ENCODE measurements around the gene VARS1. TPM values are rescaled to one million over a fixed set of nuclear protein-coding genes. Genes with fewer than 3 reads are reported as not detected.
"Not testable (repeated sequence)": the region's sequence is repeated elsewhere in the genome, so short reads cannot be mapped to it uniquely, and the experiment has no call there.

Gene VARS1
- total and polyA plus RNA-seq, 2 donors from 2014 or later = 30.3 to 79.0 TPM

DNA sequence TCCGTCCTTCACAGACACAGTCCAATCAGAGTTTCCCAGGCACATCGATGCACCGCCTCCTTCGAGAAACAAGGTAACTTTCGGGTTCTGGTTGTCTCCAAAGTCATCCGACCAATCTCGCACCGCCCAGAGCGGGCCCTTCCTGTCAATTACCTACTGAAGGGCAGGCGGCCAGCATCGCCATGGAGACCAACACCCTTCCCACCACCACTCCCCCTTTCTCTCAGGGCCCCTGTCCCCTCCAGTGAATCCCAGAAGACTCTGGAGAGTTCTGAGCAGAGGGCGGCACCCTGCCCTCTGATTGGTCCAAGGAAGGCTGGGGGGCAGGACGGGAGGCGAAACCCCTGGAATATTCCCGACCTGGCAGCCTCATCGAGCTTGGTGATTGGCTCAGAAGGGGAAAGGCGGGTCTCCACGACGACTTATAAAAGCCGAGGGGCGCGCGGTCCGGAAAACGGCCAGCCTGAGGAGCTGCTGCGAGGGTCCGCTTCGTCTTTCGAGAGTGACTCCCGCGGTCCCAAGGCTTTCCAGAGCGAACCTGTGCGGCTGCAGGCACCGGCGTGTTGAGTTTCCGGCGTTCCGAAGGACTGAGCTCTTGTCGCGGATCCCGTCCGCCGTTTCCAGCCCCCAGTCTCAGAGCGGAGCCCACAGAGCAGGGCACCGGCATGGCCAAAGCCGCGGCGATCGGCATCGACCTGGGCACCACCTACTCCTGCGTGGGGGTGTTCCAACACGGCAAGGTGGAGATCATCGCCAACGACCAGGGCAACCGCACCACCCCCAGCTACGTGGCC lies 31.9 kb upstream of the VARS1 start, which contains the start of gene HSPA1B:
TSS of gene HSPA1B (plus strand) at position 453 of the 794 bp plus-strand sequence. CDS start at position 666, 213 bp downstream.
- peak within 1 kb of the TSS; percentile 99 to 100 for H3K27ac ChIP-seq (ENCODE audit: low read depth in 2 of 2, low read length in 2 of 2)
- peaks cover 5 to 17% (median 7%) of the 10 kb centered on the region in 3 donors for H3K4me1 ChIP-seq (ENCODE audit: control insufficient read depth in 2 of 3, insufficient read depth in 2 of 3, low read depth in 1 of 3, low read length in 3 of 3)
- peak within 1 kb of the TSS; percentile 74 to 100 (median 100) for H3K9ac ChIP-seq (ENCODE audit: low read length in 3 of 3)
- H3K27me3 ChIP-seq (ENCODE audit: control insufficient read depth, insufficient read depth, low read length) = no peaks in the 10 kb centered on the region
- peak within 1 kb of the TSS; percentile 76 to 79 (median 78) for H3K4me3 ChIP-seq (ENCODE audit: low read length in 3 of 3)
- no peaks in the 10 kb centered on the region for H3K36me3 ChIP-seq (ENCODE audit: control insufficient read depth in 2 of 3, insufficient read depth in 3 of 3, low read length in 3 of 3)
- intact Hi-C loops (cut with DNase I) = no loop called here
- TF ChIP-seq, protein P1, sequence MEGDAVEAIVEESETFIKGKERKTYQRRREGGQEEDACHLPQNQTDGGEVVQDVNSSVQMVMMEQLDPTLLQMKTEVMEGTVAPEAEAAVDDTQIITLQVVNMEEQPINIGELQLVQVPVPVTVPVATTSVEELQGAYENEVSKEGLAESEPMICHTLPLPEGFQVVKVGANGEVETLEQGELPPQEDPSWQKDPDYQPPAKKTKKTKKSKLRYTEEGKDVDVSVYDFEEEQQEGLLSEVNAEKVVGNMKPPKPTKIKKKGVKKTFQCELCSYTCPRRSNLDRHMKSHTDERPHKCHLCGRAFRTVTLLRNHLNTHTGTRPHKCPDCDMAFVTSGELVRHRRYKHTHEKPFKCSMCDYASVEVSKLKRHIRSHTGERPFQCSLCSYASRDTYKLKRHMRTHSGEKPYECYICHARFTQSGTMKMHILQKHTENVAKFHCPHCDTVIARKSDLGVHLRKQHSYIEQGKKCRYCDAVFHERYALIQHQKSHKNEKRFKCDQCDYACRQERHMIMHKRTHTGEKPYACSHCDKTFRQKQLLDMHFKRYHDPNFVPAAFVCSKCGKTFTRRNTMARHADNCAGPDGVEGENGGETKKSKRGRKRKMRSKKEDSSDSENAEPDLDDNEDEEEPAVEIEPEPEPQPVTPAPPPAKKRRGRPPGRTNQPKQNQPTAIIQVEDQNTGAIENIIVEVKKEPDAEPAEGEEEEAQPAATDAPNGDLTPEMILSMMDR (IDR thresholded peaks at IDR 0.05; ENCODE audit: borderline replicate concordance, extremely low read depth, insufficient read depth) = no peak
- FAIRE-seq (peak; percentile 96), DNase-seq (peak; percentile 100)
- H3K9me3 ChIP-seq (ENCODE audit: control insufficient read depth in 2 of 3, insufficient read depth in 1 of 3, low read length in 3 of 3) = no peaks in the 10 kb centered on the region

- intact Hi-C loops (cut with DNase I) = no loop called here
- FAIRE-seq (no peak), DNase-seq (peak in 4 of 5 donors; percentile 81 to 97 (median 90))
- Histone ChIP-seq H3K27me3 (ENCODE audit: control insufficient read depth, insufficient read depth, low read length) (no peaks in the 10 kb centered on the region), H3K4me1 (ENCODE audit: control insufficient read depth in 2 of 3, insufficient read depth in 2 of 3, low read depth in 1 of 3, low read length in 3 of 3) (peaks cover 5 to 17% (median 7%) of the 10 kb centered on the region in 3 donors), H3K4me3 (ENCODE audit: low read length in 3 of 3) (peak overlapping the region; percentile 69 to 76 (median 76)), H3K27ac (ENCODE audit: low read depth in 2 of 2, low read length in 2 of 2) (peak overlapping the region; percentile 99 to 100), H3K9me3 (ENCODE audit: control insufficient read depth in 2 of 3, insufficient read depth in 1 of 3, low read length in 3 of 3) (no peaks in the 10 kb centered on the region), H3K9ac (ENCODE audit: low read length in 3 of 3) (peak overlapping the region; percentile 74 to 100 (median 100)), H3K36me3 (ENCODE audit: control insufficient read depth in 2 of 3, insufficient read depth in 3 of 3, low read length in 3 of 3) (no peaks in the 10 kb centered on the region)
- TF ChIP-seq, protein P1 (IDR thresholded peaks at IDR 0.05; ENCODE audit: borderline replicate concordance, extremely low read depth, insufficient read depth) = no peak
These were observed 31.3 kb upstream of the VARS1 start for GRCh38 chr6:31826793-31827285.

DNA sequence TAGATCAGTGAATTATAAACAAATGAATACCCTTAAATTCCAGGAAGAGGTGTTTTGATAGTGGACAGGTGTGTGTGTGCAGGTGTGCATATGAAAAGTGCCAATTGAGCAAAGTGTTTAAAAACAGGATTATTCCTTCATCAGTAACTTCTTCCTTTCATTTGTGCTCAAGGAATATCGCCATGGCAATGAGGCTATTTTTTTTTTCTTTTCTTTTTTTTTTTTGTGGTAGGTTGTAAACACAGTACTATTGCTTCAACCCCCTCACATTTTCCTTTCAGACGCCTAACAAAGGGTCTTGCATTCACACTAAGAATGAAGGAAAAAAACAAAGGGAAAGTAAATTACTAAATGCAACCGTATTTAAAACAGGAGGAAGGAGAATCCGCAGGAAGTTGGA lies 30.0 kb upstream of the VARS1 start:
- DNase-seq (no peak), FAIRE-seq (no peak)
- Histone ChIP-seq H3K36me3 (ENCODE audit: control insufficient read depth in 2 of 3, insufficient read depth in 3 of 3, low read length in 3 of 3) (no peaks in the 10 kb centered on the region), H3K9me3 (ENCODE audit: control insufficient read depth in 2 of 3, insufficient read depth in 1 of 3, low read length in 3 of 3) (no peaks in the 10 kb centered on the region), H3K27ac (ENCODE audit: low read depth in 2 of 2, low read length in 2 of 2) (peak overlapping the region; percentile 99 to 100), H3K4me3 (ENCODE audit: low read length in 3 of 3) (no peak overlapping the region), H3K9ac (ENCODE audit: low read length in 3 of 3) (peak overlapping the region in 1 of 3 donors; percentile 61), H3K27me3 (ENCODE audit: control insufficient read depth, insufficient read depth, low read length) (no peaks in the 10 kb centered on the region), H3K4me1 (ENCODE audit: control insufficient read depth in 2 of 3, insufficient read depth in 2 of 3, low read depth in 1 of 3, low read length in 3 of 3) (peaks cover 5 to 17% (median 11%) of the 10 kb centered on the region in 3 donors)
- intact Hi-C loops (cut with DNase I) = no loop called here
- TF ChIP-seq, protein P1 (IDR thresholded peaks at IDR 0.05; ENCODE audit: borderline replicate concordance, extremely low read depth, insufficient read depth) = no peak

GRCh38 chr6:31823592-31824196 lies 28.1 kb upstream of the VARS1 start:
- intact Hi-C loops (cut with DNase I) = not testable (repeated sequence)

More at GRCh38 chr6:31823592-31824196, 28.1 kb upstream of the VARS1 start:
- H3K4me3 ChIP-seq (ENCODE audit: low read length in 3 of 3); H3K27me3 ChIP-seq (ENCODE audit: control insufficient read depth, insufficient read depth, low read length); FAIRE-seq; H3K9me3 ChIP-seq (ENCODE audit: control insufficient read depth in 2 of 3, insufficient read depth in 1 of 3, low read length in 3 of 3); H3K36me3 ChIP-seq (ENCODE audit: control insufficient read depth in 2 of 3, insufficient read depth in 3 of 3, low read length in 3 of 3); H3K9ac ChIP-seq (ENCODE audit: low read length in 3 of 3): not testable (repeated sequence)
- H3K4me1 ChIP-seq (ENCODE audit: control insufficient read depth in 2 of 3, insufficient read depth in 2 of 3, low read depth in 1 of 3, low read length in 3 of 3) = peaks cover 5 to 17% (median 14%) of the 10 kb centered on the region in 3 donors
- DNase-seq = peak in 1 of 5 donors; percentile 20
- peak overlapping the region in 1 of 2 donors; percentile 6 for H3K27ac ChIP-seq (ENCODE audit: low read depth in 2 of 2, low read length in 2 of 2)
